Activated naive CD8-positive, alpha-beta T cell treated with anti-CD3 and anti-CD28 coated beads, Interleukin-2, amount 10 ng/mL, durations not matched to agents 7 days and 5 days (primary cell): ENCODE results near the gene ZGRF1. TPM values are rescaled to one million over a fixed set of nuclear protein-coding genes. Genes with fewer than 3 reads are reported as not detected.
"Not testable (repeated sequence)": the region's sequence is repeated elsewhere in the genome, so short reads cannot be mapped to it uniquely, and the experiment has no call there.

Source experiments
- ATAC-seq: fragments of 150-1000 bp; cut with Tn5 transposase; one replicate; pipeline ENCODE4 v1.10.0; 2021; ENCODE audit warnings: low read depth, moderate library complexity
- POLR2A ChIA-PET: fragments of 350-600 bp; sonication (Branson Sonifier 250); formaldehyde crosslinking; loops from one replicate; lab custom pipeline; 2021; ENCODE audit warnings: antibody characterized with exemption; lab: Charles Lee
- DNase-seq: peaks from one replicate; pipeline ENCODE4 v3.0.0; 2021
- H3K27ac Mint-ChIP-seq: one replicate; pipeline ENCODE4 v1.8.0; 2022; ENCODE audit warnings: mild to moderate bottlenecking, mixed read lengths
- H3K27me3 Mint-ChIP-seq: one replicate; pipeline ENCODE4 v1.8.0; 2022; ENCODE audit warnings: mild to moderate bottlenecking, moderate library complexity, mixed read lengths
- H3K36me3 Mint-ChIP-seq: one replicate; pipeline ENCODE4 v1.8.0; 2021; ENCODE audit warnings: mild to moderate bottlenecking, mixed read lengths
- H3K4me1 Mint-ChIP-seq: one replicate; pipeline ENCODE4 v1.8.0; 2021; ENCODE audit warnings: mixed read lengths
- H3K4me3 Mint-ChIP-seq: one replicate; pipeline ENCODE4 v1.8.0; 2022; ENCODE audit warnings: mild to moderate bottlenecking, moderate library complexity, mixed read lengths
- H3K9me3 Mint-ChIP-seq: one replicate; pipeline ENCODE4 v1.8.0; 2021; ENCODE audit warnings: mixed read lengths
- total RNA-seq, 2 experiments: library from RNA; stranded (reverse); gene quantifications; one replicate each; pipeline ENCODE4 v1.2.3, GENCODE V29; 2021

ZGRF1 gene
- total RNA-seq, 2 experiments from 2014 or later = 43.2 to 43.9 TPM

DNA sequence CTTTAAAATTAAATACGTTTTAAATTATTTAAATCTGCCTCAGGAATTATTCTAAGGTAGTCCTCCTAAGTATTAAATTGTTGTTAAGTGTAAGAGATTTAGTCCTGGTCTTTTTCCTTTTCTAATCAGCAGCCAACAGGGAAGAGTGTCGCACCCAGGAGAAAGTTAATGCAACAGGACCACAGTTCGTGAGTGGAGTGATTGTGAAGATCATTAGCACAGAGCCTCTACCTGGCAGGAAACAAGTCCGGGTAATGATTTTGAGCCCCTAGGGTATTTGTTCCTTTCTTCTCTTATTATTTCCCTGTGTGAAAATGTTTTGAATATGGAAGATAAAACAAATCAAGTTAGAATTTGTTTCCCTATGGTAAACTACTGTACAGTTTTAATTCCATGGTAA lies 13.6 kb upstream of the ZGRF1 start:
- Mint-ChIP-seq H3K4me3 (no peak overlapping the region), H3K27me3 (no peaks in the 10 kb centered on the region), H3K9me3 (no peaks in the 10 kb centered on the region), H3K36me3 (peaks cover 15% of the 10 kb centered on the region), H3K4me1 (no peaks in the 10 kb centered on the region), H3K27ac (no peak overlapping the region)
- DNase-seq (no peak), ATAC-seq (no peak)
- POLR2A ChIA-PET = no interaction called here

- no peak overlapping the region for H3K4me3 Mint-ChIP-seq
- peaks cover 14% of the 10 kb centered on the region for H3K36me3 Mint-ChIP-seq
- no peak for ATAC-seq
- peaks cover 2% of the 10 kb centered on the region for H3K4me1 Mint-ChIP-seq
- no peaks in the 10 kb centered on the region for H3K9me3 Mint-ChIP-seq
- no peaks in the 10 kb centered on the region for H3K27me3 Mint-ChIP-seq
- POLR2A ChIA-PET = no interaction called here
- no peak for DNase-seq
- no peak overlapping the region for H3K27ac Mint-ChIP-seq
These were observed 12.3 kb upstream of the ZGRF1 start for GRCh38 chr4:112649055-112649408.

- no peak for ATAC-seq
- no peak for DNase-seq
- H3K9me3 Mint-ChIP-seq = no peaks in the 10 kb centered on the region
- no peak overlapping the region for H3K4me3 Mint-ChIP-seq
- peaks cover 2% of the 10 kb centered on the region for H3K4me1 Mint-ChIP-seq
- H3K27me3 Mint-ChIP-seq = no peaks in the 10 kb centered on the region
- peaks cover 12% of the 10 kb centered on the region for H3K36me3 Mint-ChIP-seq
- H3K27ac Mint-ChIP-seq = no peak overlapping the region
- POLR2A ChIA-PET = no interaction called here
These were observed 11.8 kb upstream of the ZGRF1 start for GRCh38 chr4:112648263-112649054.

DNA sequence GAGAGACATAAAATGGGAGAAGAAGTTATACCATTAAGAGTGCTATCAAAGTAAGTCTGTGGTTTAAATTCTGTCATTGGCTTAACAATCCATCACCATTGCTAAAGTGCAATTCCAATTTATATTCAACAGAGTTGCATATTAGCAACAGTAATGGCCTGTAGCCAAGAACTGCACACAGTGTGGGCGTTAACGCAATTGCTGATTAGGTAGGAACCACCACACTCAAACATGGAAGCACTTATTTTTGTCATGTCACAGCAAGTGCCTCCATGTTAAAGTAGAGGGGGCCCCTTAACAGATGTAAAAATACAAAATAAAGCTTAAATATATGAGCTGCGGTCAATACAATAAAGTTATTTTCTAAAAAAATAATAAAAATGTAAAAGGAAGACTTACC lies 11.1 kb upstream of the ZGRF1 start:
- peaks cover 16% of the 10 kb centered on the region for H3K36me3 Mint-ChIP-seq
- ATAC-seq = no peak

DNA sequence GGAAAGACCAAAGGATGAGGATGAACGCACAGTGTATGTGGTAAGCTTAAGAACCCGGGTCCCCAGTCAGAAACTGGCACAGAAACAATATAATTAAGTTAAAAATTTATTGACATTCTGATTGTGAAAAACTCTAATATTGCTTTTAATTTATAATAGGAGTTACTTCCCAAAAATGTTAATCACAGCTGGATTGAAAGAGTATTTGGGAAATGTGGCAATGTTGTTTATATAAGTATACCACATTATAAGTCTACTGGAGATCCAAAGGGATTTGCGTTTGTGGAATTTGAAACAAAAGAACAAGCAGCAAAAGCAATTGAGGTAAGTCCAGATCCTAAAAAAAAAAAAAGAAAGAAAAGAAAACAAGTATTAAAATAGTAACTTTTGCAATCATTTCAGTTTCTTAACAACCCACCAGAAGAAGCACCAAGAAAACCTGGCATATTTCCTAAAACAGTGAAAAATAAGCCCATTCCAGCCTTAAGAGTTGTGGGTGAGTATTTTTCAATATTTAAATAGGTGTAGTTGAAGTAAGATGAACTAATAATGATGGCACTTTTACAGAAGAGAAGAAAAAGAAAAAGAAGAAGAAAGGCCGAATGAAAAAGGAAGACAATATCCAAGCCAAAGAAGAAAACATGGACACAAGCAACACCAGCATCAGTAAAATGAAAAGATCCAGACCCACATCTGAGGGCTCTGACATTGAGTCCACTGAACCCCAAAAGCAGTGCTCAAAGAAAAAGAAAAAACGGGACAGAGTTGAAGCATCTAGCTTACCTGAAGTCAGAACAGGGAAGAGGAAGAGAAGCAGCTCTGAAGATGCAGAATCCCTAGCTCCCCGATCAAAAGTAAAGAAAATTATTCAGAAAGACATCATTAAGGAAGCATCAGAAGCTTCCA lies 10.2 kb upstream of the ZGRF1 start:
- Mint-ChIP-seq H3K27ac (no peak overlapping the region), H3K9me3 (no peaks in the 10 kb centered on the region), H3K36me3 (peaks cover 16% of the 10 kb centered on the region), H3K27me3 (no peaks in the 10 kb centered on the region), H3K4me3 (no peak overlapping the region), H3K4me1 (peaks cover 11% of the 10 kb centered on the region)
- DNase-seq (no peak), ATAC-seq (no peak)
- POLR2A ChIA-PET = no interaction called here

More for the DNA sequence above, 11.1 kb upstream of the ZGRF1 start:
- Mint-ChIP-seq H3K4me3 (no peak overlapping the region), H3K27ac (no peak overlapping the region), H3K4me1 (peaks cover 8% of the 10 kb centered on the region), H3K27me3 (no peaks in the 10 kb centered on the region), H3K9me3 (no peaks in the 10 kb centered on the region)
- POLR2A ChIA-PET = no interaction called here
- no peak for DNase-seq

- no peaks in the 10 kb centered on the region for H3K9me3 Mint-ChIP-seq
- H3K27me3 Mint-ChIP-seq = no peaks in the 10 kb centered on the region
- no peak for DNase-seq
- peaks cover 19% of the 10 kb centered on the region for H3K4me1 Mint-ChIP-seq
- no peak overlapping the region for H3K27ac Mint-ChIP-seq
- H3K4me3 Mint-ChIP-seq = no peak overlapping the region
- H3K36me3 Mint-ChIP-seq = peaks cover 17% of the 10 kb centered on the region
- no peak for ATAC-seq
- POLR2A ChIA-PET = no interaction called here
These were observed 9.0 kb upstream of the ZGRF1 start for GRCh38 chr4:112645541-112646329.

- H3K4me1 Mint-ChIP-seq = peaks cover 21% of the 10 kb centered on the region
- DNase-seq, POLR2A ChIA-PET, ATAC-seq, H3K4me3 Mint-ChIP-seq, H3K27me3 Mint-ChIP-seq, H3K9me3 Mint-ChIP-seq: not testable (repeated sequence)
- peak overlapping the region; percentile 75 for H3K27ac Mint-ChIP-seq
- peaks cover 19% of the 10 kb centered on the region for H3K36me3 Mint-ChIP-seq
These were observed 8.2 kb upstream of the ZGRF1 start for GRCh38 chr4:112644595-112645535.

DNA sequence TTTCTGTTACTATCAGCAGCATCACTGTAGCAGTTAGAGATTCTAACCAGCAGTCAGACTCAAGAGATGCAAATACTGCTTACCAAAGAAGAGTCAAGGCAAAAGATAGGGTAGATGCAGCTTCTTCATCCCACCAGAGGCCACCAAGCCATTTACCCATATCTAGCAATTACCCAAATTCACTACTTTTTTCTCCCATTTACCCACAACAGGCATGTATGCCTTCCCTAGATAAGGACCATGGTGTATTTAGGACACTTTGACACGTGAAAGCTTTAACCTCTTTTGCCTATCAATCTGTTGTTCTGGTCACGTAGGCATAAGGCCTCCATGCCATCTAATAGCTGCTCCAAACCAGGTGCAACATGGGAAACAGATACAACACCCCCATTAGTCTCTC lies 5.8 kb upstream of the ZGRF1 start:
- Mint-ChIP-seq H3K4me1 (peaks cover 34% of the 10 kb centered on the region), H3K27ac (no peak overlapping the region)

GRCh38 chr4:112637552-112637866 lies 800 bp upstream of the ZGRF1 start:
- peak; percentile 0 for ATAC-seq
- H3K4me1 Mint-ChIP-seq = peaks cover 36% of the 10 kb centered on the region
- H3K9me3 Mint-ChIP-seq = no peaks in the 10 kb centered on the region
- no peak overlapping the region for H3K27ac Mint-ChIP-seq
- H3K36me3 Mint-ChIP-seq = peaks cover 5% of the 10 kb centered on the region
- no peaks in the 10 kb centered on the region for H3K27me3 Mint-ChIP-seq
- POLR2A ChIA-PET = interaction anchor here (1.0 kb wide), 1 partner anchor 125 kb away, joined by 3 read pairs; no protein-coding TSS in a partner anchor
- H3K4me3 Mint-ChIP-seq = no peak overlapping the region
- no peak for DNase-seq

More for the DNA sequence above, 5.8 kb upstream of the ZGRF1 start:
- Mint-ChIP-seq H3K36me3 (peaks cover 20% of the 10 kb centered on the region), H3K4me3 (no peak overlapping the region), H3K9me3 (no peaks in the 10 kb centered on the region), H3K27me3 (no peaks in the 10 kb centered on the region)
- POLR2A ChIA-PET = no interaction called here
- no peak for ATAC-seq
- no peak for DNase-seq

DNA sequence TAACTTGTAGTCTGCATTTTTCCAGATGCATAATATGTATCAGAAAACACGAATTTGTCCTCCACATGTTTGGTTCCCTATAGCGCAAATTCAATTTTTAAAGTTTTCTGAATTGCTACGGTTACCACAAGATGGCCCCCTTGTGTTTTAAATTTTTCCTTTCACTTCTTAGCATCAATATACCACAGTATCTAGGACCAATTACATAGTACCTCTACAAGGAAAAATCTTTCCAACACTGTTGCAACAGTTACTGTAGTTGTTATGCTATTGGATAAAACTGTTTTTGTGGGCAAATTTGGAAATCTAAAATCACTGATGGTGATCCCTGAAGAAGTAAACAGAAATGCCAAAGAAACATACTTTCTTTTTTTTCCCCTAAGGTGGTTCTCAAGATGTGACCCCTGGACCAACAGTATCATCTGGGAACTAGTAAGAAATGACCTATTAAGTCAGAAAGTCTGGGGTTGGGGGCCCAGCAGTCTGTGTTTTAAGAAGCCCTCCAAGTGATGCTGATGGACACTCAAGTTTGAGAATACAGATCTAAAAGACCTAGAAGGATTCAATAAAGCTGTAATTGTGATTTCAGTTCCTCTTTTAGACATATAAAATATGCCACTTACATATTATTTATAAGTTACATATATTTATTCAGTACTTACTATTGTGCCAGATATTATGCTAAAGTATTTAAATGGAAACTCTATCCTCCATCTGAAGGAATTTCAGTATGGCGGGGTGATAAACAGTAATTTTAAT lies 3.1 kb downstream of the ZGRF1 start:
- POLR2A ChIA-PET = no interaction called here
- ATAC-seq (no peak), DNase-seq (no peak)
- H3K36me3 Mint-ChIP-seq = no peaks in the 10 kb centered on the region
- no peaks in the 10 kb centered on the region for H3K27me3 Mint-ChIP-seq
- H3K4me3 Mint-ChIP-seq = no peak overlapping the region
- H3K27ac Mint-ChIP-seq = peak overlapping the region; percentile 38
- H3K9me3 Mint-ChIP-seq = no peaks in the 10 kb centered on the region
- H3K4me1 Mint-ChIP-seq = peaks cover 18% of the 10 kb centered on the region

- no peak for ATAC-seq
- POLR2A ChIA-PET = no interaction called here
- Mint-ChIP-seq H3K27ac (no peak overlapping the region), H3K4me1 (no peaks in the 10 kb centered on the region), H3K27me3 (no peaks in the 10 kb centered on the region), H3K4me3 (no peak overlapping the region), H3K36me3 (peaks cover 18% of the 10 kb centered on the region), H3K9me3 (no peaks in the 10 kb centered on the region)
- no peak for DNase-seq
These were observed 10.5 kb downstream of the ZGRF1 start for GRCh38 chr4:112626228-112626627.

- DNase-seq = no peak
- POLR2A ChIA-PET = interaction anchor here (0.5 to 0.7 kb wide), 2 partner anchors 26 to 109 kb away, joined by 3 read pairs; no protein-coding TSS in a partner anchor
- H3K27me3 Mint-ChIP-seq = no peaks in the 10 kb centered on the region
- H3K27ac Mint-ChIP-seq = no peak overlapping the region
- H3K4me3 Mint-ChIP-seq = no peak overlapping the region
- peaks cover 19% of the 10 kb centered on the region for H3K36me3 Mint-ChIP-seq
- H3K4me1 Mint-ChIP-seq = no peaks in the 10 kb centered on the region
- ATAC-seq = no peak
- H3K9me3 Mint-ChIP-seq = no peaks in the 10 kb centered on the region
These were observed 19.7 kb downstream of the ZGRF1 start for GRCh38 chr4:112616984-112617383.
